Activated B cell treated with CpG ODN at 0.5 μM for 24 hours (primary cell): ENCODE measurements around the gene PAK1. TPM values are rescaled to one million over a fixed set of nuclear protein-coding genes. Genes with fewer than 3 reads are reported as not detected.

Experiments used
- ATAC-seq: fragments of 200-7000 bp; cut with Tn5 transposase; one replicate; pipeline ENCODE4 v1.10.0; 2021; ENCODE audit warnings: low read depth, mild to moderate bottlenecking, moderate library complexity
- CTCF ChIA-PET: fragments of 350-600 bp; sonication (Branson Sonifier 250); formaldehyde crosslinking; loops from one replicate; lab custom pipeline; 2021; ENCODE audit warnings: antibody characterized with exemption; lab: Charles Lee
- POLR2A ChIA-PET: fragments of 350-600 bp; sonication (Branson Sonifier 250); formaldehyde crosslinking; loops from one replicate; lab custom pipeline; 2021; ENCODE audit warnings: antibody characterized with exemption; lab: Charles Lee
- DNase-seq: peaks from one replicate; pipeline ENCODE4 v3.0.0; 2022
- H3K27ac Mint-ChIP-seq: one replicate; pipeline ENCODE4 v1.8.0; 2020; ENCODE audit warnings: mixed read lengths
- H3K27me3 Mint-ChIP-seq: one replicate; pipeline ENCODE4 v1.8.0; 2021; ENCODE audit warnings: mixed read lengths
- H3K36me3 Mint-ChIP-seq: one replicate; pipeline ENCODE4 v1.8.0; 2021; ENCODE audit warnings: low read depth, mixed read lengths
- H3K4me1 Mint-ChIP-seq: one replicate; pipeline ENCODE4 v1.8.0; 2021; ENCODE audit warnings: mixed read lengths
- H3K4me3 Mint-ChIP-seq: one replicate; pipeline ENCODE4 v1.8.0; 2020; ENCODE audit warnings: mild to moderate bottlenecking, mixed read lengths
- H3K9me3 Mint-ChIP-seq: one replicate; pipeline ENCODE4 v1.8.0; 2020; ENCODE audit warnings: mixed read lengths
- CTCF ChIP-seq: fragments of 200-600 bp; IDR thresholded peaks from one replicate; pipeline ENCODE4 v1.8.0; 2022; ENCODE audit warnings: antibody characterized with exemption, mild to moderate bottlenecking
- intact Hi-C: fragments of 100-400 bp; cut with micrococcal nuclease; formaldehyde crosslinking; loops from one replicate; pipeline ENCODE4 v1.15.1; 2024
- total RNA-seq: library from RNA; stranded (reverse); gene quantifications from 2 replicates; pipeline ENCODE4 v1.2.3, GENCODE V29; 2022

Gene PAK1
- total RNA-seq, 1 donor from 2014 or later: 21.1 TPM

GRCh38 chr11:77510095-77510494 lies 36.2 kb upstream of the PAK1 start:
- H3K36me3 Mint-ChIP-seq: no peaks in the 10 kb centered on the region
- peaks cover 3% of the 10 kb centered on the region for H3K9me3 Mint-ChIP-seq
- CTCF ChIA-PET: no interaction called here
- H3K27me3 Mint-ChIP-seq: peaks cover 14% of the 10 kb centered on the region
- intact Hi-C loops: no loop called here
- no peak for DNase-seq
- no peak for ATAC-seq
- no peaks in the 10 kb centered on the region for H3K4me1 Mint-ChIP-seq
- H3K4me3 Mint-ChIP-seq: no peak overlapping the region
- H3K27ac Mint-ChIP-seq: no peak overlapping the region
- no peak for TF ChIP-seq CTCF
- POLR2A ChIA-PET: no interaction called here

- DNase-seq: no peak
- Mint-ChIP-seq H3K36me3 (no peaks in the 10 kb centered on the region), H3K27me3 (peaks cover 14% of the 10 kb centered on the region), H3K4me1 (no peaks in the 10 kb centered on the region), H3K4me3 (no peak overlapping the region), H3K9me3 (peaks cover 3% of the 10 kb centered on the region), H3K27ac (no peak overlapping the region)
- intact Hi-C loops: no loop called here
- no peak for ATAC-seq
- CTCF ChIA-PET: no interaction called here
- POLR2A ChIA-PET: no interaction called here
- TF ChIP-seq CTCF: no peak
Measured at GRCh38 chr11:77508019-77508418, 34.1 kb upstream of the PAK1 start.

DNA sequence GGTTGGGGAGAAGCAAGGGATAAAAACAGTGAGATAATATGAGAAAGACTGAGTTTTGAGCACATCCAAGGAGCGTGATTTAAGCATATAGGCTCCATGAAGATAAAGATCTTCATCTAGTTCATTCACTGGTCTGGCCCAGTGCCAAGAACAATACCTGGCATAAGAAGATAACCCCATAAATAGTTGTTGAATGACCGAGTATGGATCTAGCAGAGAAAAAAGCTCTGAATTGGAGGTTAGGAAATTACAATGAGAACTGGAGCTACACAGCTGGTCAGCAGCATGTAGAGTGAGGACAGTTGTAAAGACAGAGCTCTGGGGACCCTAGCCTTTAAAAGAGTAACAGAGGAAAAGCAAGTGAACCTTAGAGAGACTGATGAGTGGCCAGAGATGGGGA lies 33.0 kb upstream of the PAK1 start:
- Mint-ChIP-seq H3K4me3 (no peak overlapping the region), H3K36me3 (no peaks in the 10 kb centered on the region), H3K27ac (no peak overlapping the region), H3K9me3 (peaks cover 3% of the 10 kb centered on the region), H3K4me1 (peaks cover 3% of the 10 kb centered on the region), H3K27me3 (peaks cover 11% of the 10 kb centered on the region)
- no peak for TF ChIP-seq CTCF
- intact Hi-C loops: no loop called here
- ATAC-seq (no peak), DNase-seq (no peak)
- POLR2A ChIA-PET: no interaction called here
- CTCF ChIA-PET: no interaction called here

DNA sequence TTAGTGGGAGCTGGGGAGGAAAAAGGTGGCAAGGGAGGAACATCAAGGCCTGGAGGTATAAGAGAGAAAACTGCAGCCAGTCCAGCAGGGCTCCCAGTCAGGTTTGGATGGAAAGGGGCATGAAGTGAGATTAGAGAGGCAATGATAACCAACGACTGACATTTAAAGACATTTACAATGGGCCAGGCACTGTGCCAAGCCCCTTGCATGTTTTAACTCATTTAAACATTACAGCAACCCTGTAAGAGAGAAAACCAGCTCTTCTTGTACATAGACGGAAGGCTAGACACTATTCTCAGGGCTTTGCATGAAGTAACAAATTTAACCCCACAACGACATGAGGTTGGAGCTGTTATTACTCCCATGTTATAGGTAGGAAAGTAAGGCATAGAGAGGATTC lies 32.1 kb upstream of the PAK1 start:
- Mint-ChIP-seq H3K9me3 (peaks cover 3% of the 10 kb centered on the region), H3K4me1 (peaks cover 9% of the 10 kb centered on the region), H3K27me3 (peaks cover 9% of the 10 kb centered on the region), H3K4me3 (no peak overlapping the region), H3K27ac (no peak overlapping the region), H3K36me3 (no peaks in the 10 kb centered on the region)
- TF ChIP-seq CTCF: no peak
- no peak for DNase-seq
- CTCF ChIA-PET: no interaction called here
- POLR2A ChIA-PET: no interaction called here
- intact Hi-C loops: no loop called here
- no peak for ATAC-seq

DNA sequence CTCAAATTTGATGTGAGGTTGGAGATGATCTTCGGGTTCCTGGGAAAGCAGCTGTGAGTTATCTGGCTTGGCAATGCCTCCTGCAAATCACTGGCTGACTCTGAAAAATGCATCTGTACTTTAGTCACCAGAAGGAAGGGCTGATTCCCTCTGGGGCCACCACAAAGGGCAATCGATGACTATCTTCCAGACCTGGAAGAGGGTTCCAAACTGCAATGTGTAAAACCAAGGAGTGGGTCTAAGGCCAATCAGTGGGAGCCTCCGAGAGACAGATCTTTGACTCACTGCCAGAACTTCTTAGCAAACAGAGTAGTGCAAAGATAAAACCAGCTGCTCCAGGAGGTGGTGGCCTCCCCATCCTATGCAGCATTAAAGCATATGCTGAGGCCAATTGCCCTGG lies 29.1 kb upstream of the PAK1 start:
- H3K27ac Mint-ChIP-seq: no peak overlapping the region
- TF ChIP-seq CTCF: no peak
- intact Hi-C loops: no loop called here
- peaks cover 9% of the 10 kb centered on the region for H3K4me1 Mint-ChIP-seq
- ChIA-PET CTCF (no interaction called here), POLR2A (no interaction called here)
- DNase-seq: no peak
- H3K36me3 Mint-ChIP-seq: no peaks in the 10 kb centered on the region
- no peaks in the 10 kb centered on the region for H3K9me3 Mint-ChIP-seq
- ATAC-seq: no peak
- H3K27me3 Mint-ChIP-seq: peaks cover 19% of the 10 kb centered on the region
- no peak overlapping the region for H3K4me3 Mint-ChIP-seq
